GM12874 (cell line): ENCODE results near the gene CYFIP2.

Experiments used
- TF ChIP-seq, protein P1 (sequence below): IDR thresholded peaks from 2 replicates; pipeline ENCODE4 v1.5.1; 2011; ENCODE audit warnings: low read depth, mild to moderate bottlenecking, control low read depth, low read length, moderate library complexity; ENCODE audit not compliant: insufficient read depth

The CYFIP2 gene

DNA sequence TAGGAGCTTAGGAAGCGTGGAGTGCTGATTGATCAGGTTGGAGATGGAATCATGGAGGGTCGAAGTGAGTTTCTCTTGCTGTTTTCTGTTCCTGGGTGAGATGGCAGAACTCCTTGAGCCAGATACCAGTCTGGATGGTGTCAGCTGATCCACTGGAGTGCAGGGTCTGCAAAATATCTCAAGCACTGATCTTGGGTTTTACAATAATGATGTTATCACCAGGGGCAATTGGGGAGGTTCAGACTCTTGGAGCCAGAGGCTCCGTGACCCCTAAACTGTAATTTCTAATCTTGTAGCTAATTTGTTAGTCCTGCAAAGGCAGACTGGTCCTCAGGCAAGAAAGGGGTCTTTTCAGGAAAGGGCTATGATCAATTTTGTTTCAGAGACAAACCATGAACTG lies 114.1 kb downstream of the CYFIP2 start:
- TF ChIP-seq, protein P1, sequence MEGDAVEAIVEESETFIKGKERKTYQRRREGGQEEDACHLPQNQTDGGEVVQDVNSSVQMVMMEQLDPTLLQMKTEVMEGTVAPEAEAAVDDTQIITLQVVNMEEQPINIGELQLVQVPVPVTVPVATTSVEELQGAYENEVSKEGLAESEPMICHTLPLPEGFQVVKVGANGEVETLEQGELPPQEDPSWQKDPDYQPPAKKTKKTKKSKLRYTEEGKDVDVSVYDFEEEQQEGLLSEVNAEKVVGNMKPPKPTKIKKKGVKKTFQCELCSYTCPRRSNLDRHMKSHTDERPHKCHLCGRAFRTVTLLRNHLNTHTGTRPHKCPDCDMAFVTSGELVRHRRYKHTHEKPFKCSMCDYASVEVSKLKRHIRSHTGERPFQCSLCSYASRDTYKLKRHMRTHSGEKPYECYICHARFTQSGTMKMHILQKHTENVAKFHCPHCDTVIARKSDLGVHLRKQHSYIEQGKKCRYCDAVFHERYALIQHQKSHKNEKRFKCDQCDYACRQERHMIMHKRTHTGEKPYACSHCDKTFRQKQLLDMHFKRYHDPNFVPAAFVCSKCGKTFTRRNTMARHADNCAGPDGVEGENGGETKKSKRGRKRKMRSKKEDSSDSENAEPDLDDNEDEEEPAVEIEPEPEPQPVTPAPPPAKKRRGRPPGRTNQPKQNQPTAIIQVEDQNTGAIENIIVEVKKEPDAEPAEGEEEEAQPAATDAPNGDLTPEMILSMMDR, result no peak

DNA sequence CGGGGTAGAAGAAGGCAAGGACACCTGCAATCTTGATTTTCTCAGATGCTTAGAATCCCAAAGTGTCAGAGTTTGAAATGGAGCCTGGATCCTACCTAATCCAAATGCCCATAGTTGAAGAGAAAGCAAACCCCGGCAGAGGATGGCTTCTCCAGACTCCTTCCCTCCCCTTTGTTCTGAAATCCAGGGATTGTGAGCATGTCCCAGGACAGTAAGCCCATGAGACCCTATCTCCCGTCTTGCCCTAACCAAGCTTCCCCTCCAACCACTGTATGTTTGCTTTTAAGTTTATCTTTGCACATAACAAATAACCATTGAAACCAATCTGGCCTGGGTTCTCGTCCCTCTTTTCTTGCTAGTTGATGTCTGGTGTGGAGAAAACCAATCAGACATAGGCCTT lies 115.8 kb downstream of the CYFIP2 start:
- TF ChIP-seq, protein P1, result no peak

DNA sequence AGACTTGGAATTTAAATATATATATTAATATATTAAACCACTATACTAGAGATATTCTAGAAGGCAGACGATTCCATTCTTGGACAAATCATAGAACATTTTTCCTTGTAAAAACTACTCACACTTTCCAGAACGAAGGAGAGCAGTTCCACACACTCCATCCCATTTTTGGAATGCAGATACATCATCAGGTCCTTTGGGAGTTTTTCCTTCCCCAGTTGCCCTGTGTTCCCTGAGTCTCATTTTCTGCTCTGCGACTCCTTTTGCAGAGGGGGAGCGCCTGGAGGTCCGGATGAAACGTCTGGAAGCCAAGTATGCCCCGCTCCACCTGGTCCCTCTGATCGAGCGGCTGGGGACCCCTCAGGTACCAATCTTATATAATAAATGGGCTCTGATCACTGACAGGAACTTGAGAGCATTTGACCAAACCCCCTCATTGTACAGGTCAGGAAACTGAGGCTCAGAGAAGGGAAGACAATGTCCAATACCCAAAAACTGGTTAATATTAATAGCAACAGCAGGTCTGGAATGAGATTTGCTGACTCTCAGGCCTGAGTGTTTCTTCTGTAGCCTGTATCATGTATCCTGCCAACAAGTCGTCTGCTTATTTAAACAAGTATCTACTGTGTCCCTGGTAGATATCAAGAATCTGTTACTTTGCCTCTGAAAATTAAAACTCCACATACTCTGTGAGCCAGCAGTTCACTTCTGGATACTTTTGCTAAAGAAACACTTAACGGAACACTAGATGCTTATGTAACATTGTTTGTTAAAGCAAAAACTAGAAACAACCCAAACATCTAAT lies 117.3 kb downstream of the CYFIP2 start:
- TF ChIP-seq, protein P1, result no peak

DNA sequence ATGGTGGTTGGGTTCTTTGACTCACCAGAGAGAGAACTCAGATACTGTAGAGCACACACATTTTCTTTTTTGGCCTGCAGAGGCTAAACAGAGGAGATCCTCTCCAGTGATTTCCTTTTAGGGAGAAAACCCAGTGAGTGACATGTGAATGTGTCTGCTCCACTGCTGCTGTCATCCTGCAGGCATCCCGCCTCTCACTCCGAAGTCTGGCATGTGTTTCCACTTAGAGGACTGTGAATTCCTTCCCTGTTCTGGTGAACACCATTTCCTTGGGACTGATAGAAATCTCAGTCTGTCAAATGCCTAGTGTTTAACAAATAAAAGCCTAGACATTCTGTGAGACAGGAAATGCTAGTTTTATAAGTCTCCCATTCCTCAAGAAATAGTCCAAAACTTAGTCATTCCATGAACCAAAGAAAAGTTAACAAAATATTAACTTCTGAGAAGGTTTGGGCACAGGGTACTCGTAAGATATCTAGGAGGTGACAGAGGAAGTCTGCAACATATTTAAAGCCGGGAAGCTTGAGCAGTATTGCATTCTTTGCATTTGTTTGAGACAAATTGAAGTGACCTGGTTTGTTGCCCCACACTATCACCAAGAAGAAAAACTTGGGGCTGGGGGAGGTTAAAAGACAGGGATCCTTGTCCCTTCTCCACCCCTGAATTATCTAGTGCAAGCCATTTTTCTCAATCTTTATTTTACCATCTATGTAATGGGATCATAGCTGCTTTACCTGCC lies 119.2 kb downstream of the CYFIP2 start:
- TF ChIP-seq, protein P1, result no peak

DNA sequence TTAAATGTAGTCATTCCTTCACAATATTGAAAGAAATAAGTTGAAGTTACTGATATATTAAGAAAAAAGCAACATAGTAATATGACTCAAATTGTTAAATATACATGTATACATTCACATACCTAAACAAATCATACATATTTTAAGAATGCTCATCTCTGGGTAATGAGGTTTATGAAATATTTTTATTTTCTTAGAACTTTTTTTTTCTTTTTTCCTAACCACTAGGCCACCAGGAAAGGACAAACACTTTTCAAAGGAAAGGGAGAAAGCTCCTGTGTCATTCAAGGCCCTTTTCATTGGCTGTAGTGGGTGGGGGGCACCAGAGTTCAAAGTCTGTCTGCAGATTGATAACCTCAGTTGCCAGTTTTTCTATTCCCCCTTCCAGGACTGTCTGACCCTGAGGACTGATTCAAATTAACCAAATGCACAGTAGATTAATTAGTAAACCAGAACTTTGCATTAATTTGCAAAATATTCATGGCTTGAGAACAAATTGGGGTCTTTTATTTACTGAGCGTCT lies 121.2 kb downstream of the CYFIP2 start:
- TF ChIP-seq, protein P1, result no peak

DNA sequence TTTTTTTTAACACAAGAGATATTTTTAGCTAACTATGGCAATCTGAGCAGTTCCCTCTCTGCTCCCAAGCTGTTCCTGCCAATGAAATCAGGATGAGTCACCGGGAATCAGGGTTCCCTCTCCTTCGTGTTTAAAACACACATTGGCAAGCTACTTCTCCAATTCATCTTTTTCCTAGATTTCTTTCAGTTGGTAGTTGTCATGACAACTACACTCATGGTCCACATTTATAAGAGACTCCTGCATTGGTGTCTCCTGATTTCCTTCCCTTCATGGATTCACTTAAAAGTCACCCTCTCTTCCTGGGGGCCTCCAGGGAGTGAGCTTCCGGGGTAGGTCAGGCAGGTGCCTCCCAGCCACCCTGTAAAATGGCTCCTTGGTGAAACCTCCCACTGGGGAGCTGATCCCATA lies 121.8 kb downstream of the CYFIP2 start:
- TF ChIP-seq, protein P1, result no peak

DNA sequence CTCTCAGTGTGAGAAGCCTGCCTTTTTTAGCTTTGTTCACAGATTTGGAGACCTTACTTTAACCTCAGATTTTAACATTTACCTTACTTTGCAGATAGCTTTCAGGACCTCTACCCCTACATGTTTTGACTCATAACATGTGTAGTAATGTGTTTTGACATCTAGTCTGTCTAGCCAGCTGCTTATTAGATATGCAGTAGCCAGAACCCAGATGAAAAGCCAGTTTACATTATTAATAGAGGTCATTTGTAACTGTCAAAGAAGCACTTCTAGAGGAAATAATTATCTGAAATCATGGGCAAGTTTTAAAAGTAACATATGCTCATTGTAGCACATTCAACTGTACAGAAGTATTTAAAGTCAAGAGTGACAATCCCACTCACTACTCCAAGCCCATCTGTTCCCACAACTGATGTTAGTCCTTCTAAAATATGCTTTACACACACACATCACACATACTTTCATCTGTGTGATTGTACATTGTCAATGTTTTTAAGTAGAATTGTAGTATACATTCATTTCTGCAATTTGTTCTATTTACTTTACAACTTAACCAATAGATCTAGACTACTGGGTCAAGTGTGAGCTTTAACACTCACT lies 122.3 kb downstream of the CYFIP2 start:
- TF ChIP-seq, protein P1, result no peak
